Heart left ventricle (tissue), 13 donors: ENCODE measurements around the gene SCN1A.

Experiments
- POLR2A ChIP-seq, 2 donors: fragments of 450-650 bp; IDR thresholded peaks; one replicate each; pipeline ENCODE4 v1.6.1; 2017; ENCODE audit warnings: antibody characterized with exemption in 2 of 2, mild to moderate bottlenecking in 2 of 2, moderate library complexity in 2 of 2
- TF ChIP-seq, protein P1 (sequence below), 12 donors: fragments of 200-600 bp; sonication (generic) in 4 of 12; IDR thresholded peaks; one replicate each; pipeline versions ENCODE4 v1.5.0 to v1.8.0; 2018 to 2022; ENCODE audit warnings: antibody characterized with exemption in 12 of 12, mild to moderate bottlenecking in 5 of 12
- donor health status: ischemic (EF 13 %, LVEDD 7.1; RV severe dilation, severe dysfunction).
- donor health status: DM: no; HTN: yes; CAD: no.
- donor health status: DM: no; HTN: no; CAD: no.
- donor health status: ischemic (EF 25% LVEDD 6.9; RV normal size, moderate dysfunction).
- donor health status: ischemic (EF 25% LVEDD 5.7; RV mildly dilated, moderate dysfunction).
- donor health status: ischemic (EF 35%, LVEDD 5.7; RV mildly dilated, moderate dysfunction).
- donor health status: nonischemic (EF 11% LVEDD 7.7; RV severe dilation, severe dysfunction).
- donor health status: DM: yes; HTN: yes; CAD: no.
- donor health status: PGD.
- donor health status: ischemic (EF 29% LVEDD 5.4; RV normal size, mild dysfunction).
- donor health status: nonischemic (EF 23%, LVEDD 6.1; RV moderate dilation, normal function).

DNA sequence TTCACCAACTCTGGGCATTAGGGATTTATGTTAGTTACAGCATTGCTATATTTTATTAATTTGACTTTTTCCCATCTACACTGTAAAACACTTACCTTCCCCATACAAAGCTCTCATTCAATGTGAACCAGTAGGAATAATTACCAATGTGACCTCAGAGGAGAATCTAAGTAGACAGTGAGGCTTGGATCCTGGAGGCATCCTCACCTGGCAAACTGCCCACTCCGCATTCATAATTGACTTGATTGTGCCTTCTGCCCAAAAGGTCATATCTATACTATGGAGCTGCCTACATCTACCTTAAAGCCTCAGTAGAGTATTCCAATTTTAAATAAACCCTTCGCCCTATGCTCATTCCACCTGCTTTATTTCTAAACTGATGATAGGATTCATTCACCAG is 45.4 kb upstream of the SCN1A start:
- TF ChIP-seq, protein P1, sequence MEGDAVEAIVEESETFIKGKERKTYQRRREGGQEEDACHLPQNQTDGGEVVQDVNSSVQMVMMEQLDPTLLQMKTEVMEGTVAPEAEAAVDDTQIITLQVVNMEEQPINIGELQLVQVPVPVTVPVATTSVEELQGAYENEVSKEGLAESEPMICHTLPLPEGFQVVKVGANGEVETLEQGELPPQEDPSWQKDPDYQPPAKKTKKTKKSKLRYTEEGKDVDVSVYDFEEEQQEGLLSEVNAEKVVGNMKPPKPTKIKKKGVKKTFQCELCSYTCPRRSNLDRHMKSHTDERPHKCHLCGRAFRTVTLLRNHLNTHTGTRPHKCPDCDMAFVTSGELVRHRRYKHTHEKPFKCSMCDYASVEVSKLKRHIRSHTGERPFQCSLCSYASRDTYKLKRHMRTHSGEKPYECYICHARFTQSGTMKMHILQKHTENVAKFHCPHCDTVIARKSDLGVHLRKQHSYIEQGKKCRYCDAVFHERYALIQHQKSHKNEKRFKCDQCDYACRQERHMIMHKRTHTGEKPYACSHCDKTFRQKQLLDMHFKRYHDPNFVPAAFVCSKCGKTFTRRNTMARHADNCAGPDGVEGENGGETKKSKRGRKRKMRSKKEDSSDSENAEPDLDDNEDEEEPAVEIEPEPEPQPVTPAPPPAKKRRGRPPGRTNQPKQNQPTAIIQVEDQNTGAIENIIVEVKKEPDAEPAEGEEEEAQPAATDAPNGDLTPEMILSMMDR (IDR thresholded peaks at IDR 0.05) = no peak
- TF ChIP-seq POLR2A (IDR thresholded peaks at IDR 0.05) = no peak
